Smooth muscle cell of the umbilical artery (primary cell): ENCODE results near the gene MGARP. TPM values are rescaled to one million over a fixed set of nuclear protein-coding genes. Genes with fewer than 3 reads are reported as not detected.

Source experiments
- total RNA-seq: library from RNA; depleted of rRNA; stranded (reverse); fragments of >200 nt; gene quantifications from 2 replicates; pipeline ENCODE4 v1.2.3, GENCODE V29; 2014

The MGARP gene
- 20.4 and 46.9 TPM in 2 replicates for total RNA-seq

DNA sequence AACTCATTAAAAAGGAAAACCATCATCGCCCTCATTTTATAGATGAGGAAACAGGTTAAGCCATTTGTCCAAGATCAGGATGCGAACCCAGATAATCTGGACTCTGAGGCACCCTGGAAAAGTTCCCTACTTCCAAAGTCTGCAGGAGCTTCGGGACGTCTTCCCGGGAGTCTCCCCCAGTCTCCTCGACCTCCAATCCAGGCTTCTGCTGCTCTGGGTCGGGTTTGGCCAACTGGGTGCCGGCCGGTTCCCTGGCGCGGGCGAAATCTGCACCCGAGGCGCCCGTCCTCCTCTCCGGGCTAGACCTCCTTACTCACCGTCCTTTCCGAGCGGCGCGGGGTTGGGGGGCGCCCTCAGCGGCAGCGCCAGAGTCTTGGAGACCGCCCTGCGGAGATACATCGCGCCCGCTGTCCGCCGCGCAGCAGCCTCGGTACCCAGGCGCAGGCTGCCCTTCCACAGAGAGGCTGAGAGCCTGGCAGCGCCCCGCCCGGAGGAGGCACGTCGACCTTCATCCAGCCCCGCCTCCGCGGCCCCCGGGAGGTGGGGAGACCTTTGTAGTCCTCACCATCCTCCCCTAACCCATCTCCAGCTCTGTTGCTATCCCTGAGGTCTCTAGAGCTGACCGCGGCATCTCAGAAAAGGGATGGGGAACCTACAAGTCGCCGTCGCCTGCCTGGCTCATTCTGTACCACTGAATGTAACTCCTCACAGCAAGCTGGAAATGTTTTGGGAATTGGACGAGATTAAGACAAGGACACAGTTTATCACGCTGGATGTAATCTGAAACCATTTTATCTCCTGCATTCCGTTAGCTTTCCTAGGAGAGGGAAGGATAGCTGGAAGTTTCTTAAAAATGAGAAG, at the start of gene MGARP:
Gene MGARP (minus strand): TSS at position 466 of the 861 bp plus-strand sequence. CDS start 67 bp downstream, at position 399.

DNA sequence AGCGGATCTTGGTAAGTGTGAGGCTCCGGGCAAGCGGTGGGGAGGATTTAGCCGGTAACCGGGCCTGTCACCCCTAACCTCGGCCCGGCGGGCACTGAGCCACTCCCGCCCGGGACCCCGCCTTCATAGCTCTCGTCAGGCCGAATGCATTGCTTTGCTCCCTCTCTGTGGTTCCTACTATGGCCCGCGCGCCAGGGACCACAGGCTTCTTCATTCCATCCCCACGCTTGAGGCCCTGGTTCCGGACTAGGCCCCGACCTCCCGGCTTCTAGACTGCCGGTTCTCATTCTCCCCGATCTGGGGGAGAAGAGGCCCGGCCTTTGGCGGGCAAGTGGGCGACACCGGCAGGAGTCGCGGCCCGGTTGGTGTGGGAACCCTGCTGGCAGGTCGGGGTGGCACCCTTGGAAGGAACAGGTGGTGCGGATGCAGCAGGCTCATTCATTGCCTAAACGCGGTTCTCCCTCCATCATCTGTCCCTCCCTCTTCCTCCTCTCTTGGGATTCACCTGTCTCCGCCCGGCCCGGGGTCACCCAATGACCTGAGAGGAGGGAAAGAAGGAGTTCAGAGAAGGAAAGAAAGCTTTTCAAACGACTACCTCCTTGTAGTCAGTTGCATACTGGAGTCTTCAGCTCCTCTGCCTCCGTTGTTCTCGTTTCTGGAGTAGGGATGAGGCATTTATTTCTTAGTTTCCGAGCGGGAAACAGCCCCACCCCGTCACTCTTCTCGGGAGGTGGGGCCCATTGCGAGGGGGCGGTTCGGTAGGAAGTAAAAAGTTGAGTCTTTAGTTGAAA, 22.0 kb upstream of the MGARP start, which contains the start of gene NDUFC1:
Gene NDUFC1 (minus strand): TSS at position 657 of the 791 bp plus-strand sequence. CDS start 6,679 bp downstream, outside the sequence.

DNA sequence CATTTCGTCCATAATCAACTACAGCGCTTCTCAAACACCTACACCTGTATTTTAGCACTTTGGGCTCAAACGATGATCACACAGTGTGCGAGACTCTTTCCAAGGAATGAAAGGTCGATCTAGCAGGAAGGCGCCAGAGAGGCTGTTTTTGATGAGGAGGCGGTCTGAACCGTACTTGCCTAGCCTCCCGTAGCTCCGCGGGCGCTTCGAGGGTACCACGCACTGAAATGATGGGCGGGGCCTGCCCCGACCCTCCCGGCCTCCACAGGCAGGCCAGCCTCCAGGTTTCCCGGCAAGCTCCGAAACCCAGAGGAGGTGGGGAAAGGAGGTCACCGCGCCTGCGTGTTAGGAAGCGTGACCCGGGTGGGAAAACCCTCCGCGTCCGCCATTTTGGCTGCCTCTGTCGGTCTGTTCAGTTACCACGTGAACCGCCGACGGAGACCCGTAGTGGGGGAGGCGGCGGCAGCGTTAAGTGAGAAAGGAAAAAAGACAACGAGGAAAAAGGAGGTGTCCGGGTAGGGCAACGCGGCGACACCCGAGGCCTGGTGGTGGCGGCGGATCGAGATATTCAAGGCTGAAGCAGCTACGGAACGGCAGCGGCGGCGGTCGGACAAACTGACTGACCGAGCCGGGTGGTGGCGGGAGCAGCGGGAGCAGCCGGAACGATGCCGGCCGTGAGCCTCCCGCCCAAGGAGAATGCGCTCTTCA, 21.2 kb upstream of the MGARP start, which contains the start of gene NAA15:
Gene NAA15 (plus strand): TSS at position 393 of the 708 bp plus-strand sequence. CDS start 273 bp downstream, at position 666.

Other genes with a start within 250 kb of the MGARP start
- 23.5 and 27.9 TPM in 2 replicates for gene ELF2, start 103.0 kb downstream of the MGARP start, total RNA-seq
- 25.8 and 57.2 TPM in 2 replicates for gene NAA15, start 21.3 kb upstream of the MGARP start, total RNA-seq
- gene NDUFC1, start 22.3 kb upstream of the MGARP start, total RNA-seq, result 22.3 and 31.0 TPM in 2 replicates
- 14.4 and 15.4 TPM in 2 replicates for gene RAB33B, start 173.9 kb upstream of the MGARP start, total RNA-seq